Testis (tissue), 3 donors: ENCODE data around the gene BCL11B. TPM values are rescaled to one million over a fixed set of nuclear protein-coding genes. Genes with fewer than 3 reads are reported as not detected.

Experiments
- DNase-seq: peaks from one replicate; pipeline ENCODE4 v3.0.0-alpha.2; 2019
- H3K27ac ChIP-seq, 2 donors: fragments of 200-600 bp; sonication (generic); one replicate each; pipeline ENCODE4 v1.5.1; 2019
- H3K27me3 ChIP-seq: fragments of 200-600 bp; sonication (generic); one replicate; pipeline ENCODE4 v1.5.1; 2019
- H3K36me3 ChIP-seq: fragments of 200-600 bp; sonication (generic); one replicate; pipeline ENCODE4 v1.5.1; 2017; ENCODE audit warnings: low read depth; ENCODE audit errors: missing control alignments
- H3K4me1 ChIP-seq: fragments of 200-600 bp; sonication (generic); one replicate; pipeline ENCODE4 v1.5.1; 2019
- H3K4me3 ChIP-seq, 2 donors: fragments of 200-600 bp; sonication (generic); one replicate each; pipeline ENCODE4 v1.5.1; 2017 to 2019
- H3K9me3 ChIP-seq: fragments of 200-600 bp; sonication (generic); one replicate; pipeline ENCODE4 v1.5.1; 2017
- POLR2A ChIP-seq: fragments of 450-650 bp; IDR thresholded peaks from one replicate; pipeline ENCODE4 v1.6.1; 2017; ENCODE audit warnings: antibody characterized with exemption, mild to moderate bottlenecking, moderate library complexity
- WGBS, 2 donors: methylation state at CpG; one replicate each; pipeline ENCODE4 v1.1.5; 2018; 5-methylcytosine and 5-hydroxymethylcytosine counted together
- intact Hi-C: fragments of 100-400 bp; cut with DNase I; formaldehyde crosslinking; loops from one replicate; pipeline ENCODE4 v1.15.1; 2023; ENCODE audit warnings: low total_unique reads
- polyA plus RNA-seq: library from polyadenylated mRNA; stranded (reverse); fragments of 350-450 nt; fragmentation: Illumina TruSeq; extraction: RNeasy Lipid Tissue Mini Kit (QIAGEN cat#74804); gene quantifications from one replicate; pipeline ENCODE4 v1.2.3, GENCODE V29; 2014; ENCODE audit warnings: low read depth, low replicate concordance; ENCODE audit not compliant: insufficient read depth
- total RNA-seq, 2 donors: library from RNA; depleted of rRNA; stranded (reverse); fragments of >200 nt; gene quantifications; one replicate each; pipeline ENCODE4 v1.2.3, GENCODE V29; 2016
- TF ChIP-seq, protein P1 (sequence below), 3 experiments: fragments of 450-650 bp in 2 of 3; fragments of 200-600 bp in 1 of 3; sonication (generic) in 1 of 3; IDR thresholded peaks; one replicate each; pipeline ENCODE4 v1.5.1; 2016 to 2019; ENCODE audit warnings: antibody characterized with exemption in 3 of 3, mild to moderate bottlenecking in 2 of 3, moderate library complexity in 1 of 3

Gene BCL11B
- total and polyA plus RNA-seq, 3 donors from 2014 or later, result 0.96 to 4.7 (median 4.4) TPM

GRCh38 chr14:99214701-99215100, 57.3 kb downstream of the BCL11B start:
- peaks cover 3% of the 10 kb centered on the region for H3K4me1 ChIP-seq
- H3K4me3 ChIP-seq, result no peak overlapping the region
- no peak for TF ChIP-seq POLR2A
- WGBS, 2 donors, result 63 to 80% methylated on average over 3 to 7 of the region's 7 CpGs
- no peak for DNase-seq
- no peaks in the 10 kb centered on the region for H3K36me3 ChIP-seq
- H3K9me3 ChIP-seq, result no peaks in the 10 kb centered on the region
- intact Hi-C loops, result no loop called here
- no peak overlapping the region for H3K27ac ChIP-seq
- H3K27me3 ChIP-seq, result no peaks in the 10 kb centered on the region

- DNase-seq, result no peak
- Histone ChIP-seq H3K9me3 (no peaks in the 10 kb centered on the region), H3K27me3 (no peaks in the 10 kb centered on the region), H3K4me1 (peaks cover 3% of the 10 kb centered on the region), H3K4me3 (no peak overlapping the region), H3K27ac (no peak overlapping the region), H3K36me3 (no peaks in the 10 kb centered on the region)
- 76 to 81% methylated on average over 8 to 12 of the region's 12 CpGs for WGBS, 2 donors
- intact Hi-C loops, result no loop called here
- no peak for TF ChIP-seq POLR2A
- TF ChIP-seq, protein P1, sequence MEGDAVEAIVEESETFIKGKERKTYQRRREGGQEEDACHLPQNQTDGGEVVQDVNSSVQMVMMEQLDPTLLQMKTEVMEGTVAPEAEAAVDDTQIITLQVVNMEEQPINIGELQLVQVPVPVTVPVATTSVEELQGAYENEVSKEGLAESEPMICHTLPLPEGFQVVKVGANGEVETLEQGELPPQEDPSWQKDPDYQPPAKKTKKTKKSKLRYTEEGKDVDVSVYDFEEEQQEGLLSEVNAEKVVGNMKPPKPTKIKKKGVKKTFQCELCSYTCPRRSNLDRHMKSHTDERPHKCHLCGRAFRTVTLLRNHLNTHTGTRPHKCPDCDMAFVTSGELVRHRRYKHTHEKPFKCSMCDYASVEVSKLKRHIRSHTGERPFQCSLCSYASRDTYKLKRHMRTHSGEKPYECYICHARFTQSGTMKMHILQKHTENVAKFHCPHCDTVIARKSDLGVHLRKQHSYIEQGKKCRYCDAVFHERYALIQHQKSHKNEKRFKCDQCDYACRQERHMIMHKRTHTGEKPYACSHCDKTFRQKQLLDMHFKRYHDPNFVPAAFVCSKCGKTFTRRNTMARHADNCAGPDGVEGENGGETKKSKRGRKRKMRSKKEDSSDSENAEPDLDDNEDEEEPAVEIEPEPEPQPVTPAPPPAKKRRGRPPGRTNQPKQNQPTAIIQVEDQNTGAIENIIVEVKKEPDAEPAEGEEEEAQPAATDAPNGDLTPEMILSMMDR (IDR thresholded peaks at IDR 0.05), result no peak
Observed at GRCh38 chr14:99213527-99213971, 58.4 kb downstream of the BCL11B start.

DNA sequence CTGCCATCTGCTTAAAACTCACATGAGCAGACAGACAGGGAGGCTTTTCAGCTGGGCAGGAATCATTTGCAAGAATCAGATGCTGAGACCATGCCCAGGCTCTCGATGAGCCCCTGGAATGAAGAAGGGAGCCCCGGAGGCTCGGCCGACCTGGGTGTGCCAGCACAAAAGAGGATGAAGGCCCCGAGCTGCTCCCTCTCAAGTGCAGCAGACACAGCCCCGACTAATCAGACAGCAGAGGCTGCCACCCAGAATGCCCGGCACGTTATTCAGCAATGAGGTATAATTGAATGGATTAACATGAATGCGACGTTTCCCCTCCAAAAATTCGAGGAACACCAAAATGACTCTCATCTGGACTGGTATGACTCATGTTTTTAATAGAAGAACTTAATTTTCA, 58.9 kb downstream of the BCL11B start:
- Histone ChIP-seq H3K36me3 (no peaks in the 10 kb centered on the region), H3K27ac (no peak overlapping the region), H3K27me3 (no peaks in the 10 kb centered on the region), H3K4me3 (no peak overlapping the region), H3K9me3 (no peaks in the 10 kb centered on the region), H3K4me1 (peaks cover 3% of the 10 kb centered on the region)
- DNase-seq, result no peak
- 85 to 87% methylated on average over 11 of the region's 11 CpGs for WGBS, 2 donors
- no peak for TF ChIP-seq POLR2A
- TF ChIP-seq, protein P1 (IDR thresholded peaks at IDR 0.05), result no peak
- intact Hi-C loops, result no loop called here

GRCh38 chr14:99212646-99213045, 59.4 kb downstream of the BCL11B start:
- WGBS, 2 donors, result 92% methylated on average over 3 of the region's 3 CpGs; no CpG with 5 or more reads in 1 of the 2 donors
- H3K9me3 ChIP-seq, result no peaks in the 10 kb centered on the region
- no peaks in the 10 kb centered on the region for H3K27me3 ChIP-seq
- H3K4me3 ChIP-seq, result no peak overlapping the region
- no peak overlapping the region for H3K27ac ChIP-seq
- no peaks in the 10 kb centered on the region for H3K36me3 ChIP-seq
- no peak for TF ChIP-seq POLR2A
- TF ChIP-seq, protein P1 (IDR thresholded peaks at IDR 0.05), result no peak
- peaks cover 3% of the 10 kb centered on the region for H3K4me1 ChIP-seq
- DNase-seq, result no peak
- intact Hi-C loops, result no loop called here

GRCh38 chr14:99212199-99212598, 59.8 kb downstream of the BCL11B start:
- 87 to 90% methylated on average over 3 to 7 of the region's 7 CpGs for WGBS, 2 donors

More at GRCh38 chr14:99212199-99212598, 59.8 kb downstream of the BCL11B start:
- Histone ChIP-seq H3K4me3 (no peak overlapping the region), H3K36me3 (no peaks in the 10 kb centered on the region), H3K27ac (no peak overlapping the region), H3K4me1 (peaks cover 3% of the 10 kb centered on the region), H3K27me3 (no peaks in the 10 kb centered on the region), H3K9me3 (no peaks in the 10 kb centered on the region)
- TF ChIP-seq POLR2A, result no peak
- TF ChIP-seq, protein P1 (IDR thresholded peaks at IDR 0.05), result no peak
- DNase-seq, result no peak
- intact Hi-C loops, result no loop called here
